ENCODE data around the gene KLF16. TPM values are rescaled to one million over a fixed set of nuclear protein-coding genes. Genes with fewer than 3 reads are reported as not detected.

The KLF16 gene
- total and polyA plus RNA-seq, 5 donors, result 4.5 to 11.1 (median 7.1) TPM

DNA sequence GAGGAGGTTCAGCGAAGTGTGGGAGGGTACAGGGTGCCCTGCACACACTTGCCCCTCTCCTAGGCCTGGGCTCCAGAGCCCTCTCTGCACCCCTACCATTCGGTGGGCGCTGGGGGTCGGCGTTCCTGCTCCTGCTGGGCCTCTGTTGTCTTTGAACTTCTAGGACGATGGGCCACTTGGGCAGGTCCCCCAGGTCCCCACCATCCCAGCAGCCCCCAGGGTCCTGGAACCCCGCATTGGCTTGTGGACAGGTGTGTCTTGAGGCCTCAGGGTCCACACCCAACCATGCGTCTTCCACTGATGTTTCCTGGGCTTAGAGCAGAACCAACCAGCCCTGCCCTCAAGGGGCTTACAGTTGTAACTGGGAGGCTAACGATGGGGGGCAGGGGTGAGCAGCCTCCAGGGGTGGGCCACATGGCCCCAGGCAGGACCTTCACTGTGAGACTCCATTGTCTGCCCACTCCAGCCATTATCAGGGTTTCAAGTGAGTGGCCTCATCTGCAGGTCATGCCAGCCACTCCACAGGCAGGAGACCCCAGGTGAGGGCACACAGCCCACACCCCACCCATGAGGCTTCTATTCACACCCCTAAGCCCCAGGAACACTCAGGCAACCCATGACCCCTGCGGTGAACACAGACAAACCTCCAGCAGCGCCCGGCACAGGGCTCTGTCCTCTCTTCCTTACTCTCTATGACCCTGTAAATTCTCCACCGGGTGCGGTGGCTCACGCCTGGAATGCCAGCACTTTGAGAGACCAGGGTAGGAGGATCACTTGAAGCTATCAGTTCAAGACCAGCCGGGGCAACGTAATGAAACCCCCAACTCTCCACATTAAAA is 2.0 kb upstream of the KLF16 start:
- no peak for ATAC-seq
- DNase-seq, result peak in 1 of 3 donors; percentile 67
- H3K4me1 ChIP-seq (ENCODE audit: control insufficient read depth, insufficient read depth, low read length), result peaks cover 7% of the 10 kb centered on the region
- no peak overlapping the region for H3K27ac ChIP-seq (ENCODE audit: low read length)
- 84% methylated on average over 17 of the region's 17 CpGs for WGBS
- no peak overlapping the region for H3K4me3 ChIP-seq (ENCODE audit: low read length)
- no peaks in the 10 kb centered on the region for H3K27me3 ChIP-seq (ENCODE audit: control insufficient read depth, insufficient read depth)
- intact Hi-C loops (cut with DNase I), result loop anchor here in 1 of 4 donors (10.0 kb wide), 1 partner anchor 209 kb away; no protein-coding TSS in a partner anchor
- no peaks in the 10 kb centered on the region for H3K9me3 ChIP-seq (ENCODE audit: control insufficient read depth, low read length)

DNA sequence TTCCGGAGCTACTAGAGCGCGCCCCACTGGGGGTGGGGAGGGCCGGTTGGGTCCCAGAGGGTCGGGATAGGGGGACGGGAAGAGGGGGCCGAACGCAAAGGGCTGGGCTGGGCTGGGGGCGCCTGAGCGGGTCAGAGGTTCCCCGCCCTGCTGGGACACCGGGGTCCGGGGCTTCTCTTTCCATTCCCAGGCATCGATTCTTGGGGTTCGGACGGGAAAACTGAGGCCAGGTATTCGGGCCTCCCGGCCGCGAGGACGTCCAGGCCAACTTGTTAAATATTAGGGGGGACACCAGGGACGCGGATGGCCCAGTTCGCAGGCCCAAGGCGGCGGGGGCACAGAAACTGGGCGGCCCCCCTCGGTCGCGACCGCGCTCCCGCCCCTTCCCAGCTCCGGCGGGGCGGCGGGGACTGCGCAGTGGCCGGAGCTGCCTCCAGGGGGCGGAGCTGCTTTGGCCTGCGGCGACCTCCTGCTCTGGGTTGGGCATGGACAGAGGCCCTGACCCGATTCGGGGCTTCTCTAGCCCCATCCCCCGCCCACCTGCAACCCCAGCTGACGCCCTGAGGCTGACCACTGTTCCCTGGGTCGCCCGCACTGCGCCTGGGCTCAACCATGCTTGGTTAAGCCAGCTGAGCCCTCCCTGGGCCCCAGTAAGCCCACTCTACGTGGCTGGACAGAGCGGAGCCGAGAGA is 1.2 kb upstream of the KLF16 start:
- DNase-seq (peak; percentile 83 to 93 (median 90)), ATAC-seq (peak; percentile 71 to 78)
- WGBS, result 8% methylated on average over 52 of the region's 52 CpGs
- Histone ChIP-seq H3K4me3 (ENCODE audit: low read length) (peak overlapping the region; percentile 95), H3K9me3 (ENCODE audit: control insufficient read depth, low read length) (no peaks in the 10 kb centered on the region), H3K27ac (ENCODE audit: low read length) (peak overlapping the region; percentile 49), H3K4me1 (ENCODE audit: control insufficient read depth, insufficient read depth, low read length) (peaks cover 11% of the 10 kb centered on the region), H3K27me3 (ENCODE audit: control insufficient read depth, insufficient read depth) (no peaks in the 10 kb centered on the region)
- intact Hi-C loops (cut with DNase I), result loop anchor here in 1 of 4 donors (10.0 kb wide), 1 partner anchor 210 kb away; no protein-coding TSS in a partner anchor

DNA sequence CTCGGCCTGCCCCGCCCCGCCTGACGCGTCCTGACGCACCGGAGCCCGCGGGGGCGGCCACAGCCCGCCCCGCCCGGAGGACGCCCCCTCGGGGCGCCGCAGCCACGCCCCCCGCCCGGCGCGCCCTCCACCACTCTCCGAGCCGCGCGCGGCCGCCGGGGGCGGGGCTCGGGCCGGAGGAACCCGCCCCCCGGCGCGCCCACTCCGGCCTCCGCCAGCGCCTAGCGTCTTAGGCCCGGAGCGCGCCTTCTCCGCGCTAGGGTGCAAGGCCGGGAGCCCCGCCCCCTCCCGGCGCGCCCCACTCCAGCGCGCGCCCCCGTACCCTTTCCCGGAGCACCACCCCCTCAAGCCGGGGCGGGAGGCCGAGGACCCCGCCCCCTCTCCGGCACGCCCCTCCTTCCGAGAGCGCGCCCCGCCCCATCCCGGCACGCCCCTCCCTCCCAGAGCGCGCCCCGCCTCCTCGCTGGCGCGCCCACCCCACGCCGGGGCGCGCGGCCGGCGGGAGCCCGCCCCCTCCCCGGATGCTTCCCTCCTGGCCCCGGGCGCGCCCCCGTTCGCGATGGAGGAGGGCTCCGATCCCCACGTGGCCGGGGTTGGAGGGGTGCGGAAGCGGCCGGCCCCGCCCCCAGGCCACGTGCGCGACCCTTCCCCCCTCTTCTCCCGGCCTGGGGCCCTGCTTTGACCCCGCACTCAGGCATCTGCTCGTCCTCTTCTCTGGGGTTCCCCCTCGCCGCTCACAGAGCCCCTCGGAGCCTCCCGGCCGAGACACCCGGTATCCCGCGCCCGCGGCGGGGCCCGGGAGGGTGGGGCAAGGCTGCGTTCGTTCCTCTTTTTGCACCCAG is 480 bp upstream of the KLF16 start:
- no peaks in the 10 kb centered on the region for H3K9me3 ChIP-seq (ENCODE audit: control insufficient read depth, low read length)
- H3K4me1 ChIP-seq (ENCODE audit: control insufficient read depth, insufficient read depth, low read length), result peaks cover 11% of the 10 kb centered on the region
- intact Hi-C loops (cut with DNase I), result loop anchor here in 1 of 4 donors (10.0 kb wide), 1 partner anchor 211 kb away; no protein-coding TSS in a partner anchor
- DNase-seq, result peak; percentile 95 to 97 (median 96)
- no peaks in the 10 kb centered on the region for H3K27me3 ChIP-seq (ENCODE audit: control insufficient read depth, insufficient read depth)
- peak overlapping the region; percentile 95 for H3K4me3 ChIP-seq (ENCODE audit: low read length)
- peak overlapping the region; percentile 49 for H3K27ac ChIP-seq (ENCODE audit: low read length)
- ATAC-seq, result peak; percentile 86
- under 1% methylated on average over 100 of the region's 115 CpGs for WGBS

DNA sequence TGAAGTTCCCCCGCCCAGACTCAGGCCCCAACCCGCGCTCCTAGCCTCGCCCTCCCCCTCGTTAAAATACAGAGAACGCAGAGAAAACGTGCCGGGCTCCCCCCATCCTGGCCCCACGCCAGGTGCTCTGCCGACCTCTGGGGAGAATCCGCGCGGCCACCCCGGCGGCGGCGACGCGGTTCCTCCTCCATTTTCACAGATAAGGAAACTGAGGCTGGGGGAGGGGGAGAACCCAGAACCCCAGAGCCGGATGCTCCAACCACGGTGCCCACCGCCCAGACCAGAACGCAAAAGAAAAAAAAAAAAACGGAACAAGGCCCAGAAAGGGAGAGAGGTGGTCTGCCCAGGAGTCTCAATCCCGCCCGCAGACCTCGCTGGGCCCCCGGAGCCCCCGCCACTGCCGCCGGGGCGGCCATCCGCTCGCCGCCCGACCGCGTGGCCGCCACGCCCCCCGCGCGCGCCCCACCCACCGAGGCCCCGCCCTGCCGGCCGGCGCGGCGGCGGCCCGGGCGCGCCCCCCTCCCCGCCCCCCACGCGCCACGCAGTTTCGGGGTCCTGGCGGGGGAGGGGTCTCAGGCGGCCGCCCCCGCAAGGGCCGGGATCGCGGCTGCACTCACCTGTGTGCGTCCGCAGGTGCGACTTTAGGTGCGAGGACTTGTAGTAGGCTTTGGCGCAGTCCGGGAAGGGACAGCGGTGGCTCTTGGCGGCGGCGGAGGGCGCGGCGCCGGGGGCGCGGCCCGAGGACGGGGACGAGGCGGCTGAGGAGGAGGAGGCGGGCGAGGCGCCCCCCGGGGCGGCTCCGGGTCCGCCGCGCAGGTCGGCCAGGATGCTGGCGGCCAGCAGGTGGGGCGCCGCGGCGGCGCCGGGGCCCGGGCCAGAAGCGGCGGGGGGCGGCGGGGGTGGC is 703 bp downstream of the KLF16 start:
- peak overlapping the region; percentile 95 for H3K4me3 ChIP-seq (ENCODE audit: low read length)
- WGBS, result under 1% methylated on average over 109 of the region's 109 CpGs
- no peaks in the 10 kb centered on the region for H3K27me3 ChIP-seq (ENCODE audit: control insufficient read depth, insufficient read depth)
- intact Hi-C loops (cut with DNase I), result loop anchor here in 1 of 4 donors (10.0 kb wide), 1 partner anchor 212 kb away; no protein-coding TSS in a partner anchor
- H3K9me3 ChIP-seq (ENCODE audit: control insufficient read depth, low read length), result no peaks in the 10 kb centered on the region
- DNase-seq, result peak in 2 of 3 donors; percentile 80 to 85
- no peak for ATAC-seq
- peak overlapping the region; percentile 61 for H3K27ac ChIP-seq (ENCODE audit: low read length)
- H3K4me1 ChIP-seq (ENCODE audit: control insufficient read depth, insufficient read depth, low read length), result peaks cover 11% of the 10 kb centered on the region

DNA sequence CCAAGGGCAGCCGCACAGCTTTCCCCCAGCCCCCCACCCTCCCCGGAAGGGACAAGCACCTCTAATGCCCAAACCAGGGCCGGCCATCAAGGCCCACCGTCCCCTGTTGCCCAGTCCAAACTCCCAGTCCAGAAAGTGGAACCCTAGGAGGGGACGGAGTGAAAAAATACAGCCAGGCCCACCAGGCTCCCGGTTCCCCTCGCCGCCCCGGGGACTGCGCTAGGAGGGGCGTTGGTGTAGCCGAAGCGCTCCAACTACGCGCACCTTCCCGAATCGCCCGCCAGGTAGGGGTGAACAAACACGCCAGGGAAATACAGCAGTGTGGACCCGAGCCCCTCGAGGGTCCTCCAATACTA is 1.3 kb downstream of the KLF16 start:
- H3K4me1 ChIP-seq (ENCODE audit: control insufficient read depth, insufficient read depth, low read length), result peaks cover 11% of the 10 kb centered on the region
- no peak for DNase-seq
- ATAC-seq, result no peak
- intact Hi-C loops (cut with DNase I), result loop anchor here in 1 of 4 donors (10.0 kb wide), 1 partner anchor 213 kb away; no protein-coding TSS in a partner anchor
- H3K9me3 ChIP-seq (ENCODE audit: control insufficient read depth, low read length), result no peaks in the 10 kb centered on the region
- peak overlapping the region; percentile 95 for H3K4me3 ChIP-seq (ENCODE audit: low read length)
- no peaks in the 10 kb centered on the region for H3K27me3 ChIP-seq (ENCODE audit: control insufficient read depth, insufficient read depth)
- WGBS, result 10% methylated on average over 21 of the region's 21 CpGs
- no peak overlapping the region for H3K27ac ChIP-seq (ENCODE audit: low read length)

DNA sequence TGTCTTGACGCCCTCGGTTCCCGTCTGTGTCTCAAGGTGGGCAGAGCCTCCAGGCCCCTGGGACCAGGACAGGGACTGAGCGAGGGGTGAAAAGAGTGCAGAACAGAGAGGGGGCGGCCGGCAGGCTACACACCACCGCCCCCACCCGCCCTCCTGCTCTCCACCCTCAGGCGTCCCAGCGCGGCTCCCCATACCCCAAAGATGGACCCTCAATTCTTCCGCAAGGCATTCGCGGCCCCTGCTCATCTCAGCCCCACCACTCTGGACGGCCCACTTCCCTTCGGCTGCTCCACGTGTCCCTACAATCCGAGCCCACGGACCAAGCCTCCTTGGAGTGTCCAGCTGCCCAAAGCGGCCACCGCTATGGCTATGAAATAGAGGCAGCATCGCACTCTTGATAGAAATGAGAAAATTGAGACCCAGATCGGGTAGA is 1.8 kb downstream of the KLF16 start:
- ATAC-seq (no peak), DNase-seq (peak in 2 of 3 donors; percentile 55 to 67)
- H3K27ac ChIP-seq (ENCODE audit: low read length), result no peak overlapping the region
- H3K4me3 ChIP-seq (ENCODE audit: low read length), result peak overlapping the region; percentile 95
- WGBS, result 37% methylated on average over 23 of the region's 23 CpGs
- intact Hi-C loops (cut with DNase I), result loop anchor here in 1 of 4 donors (10.0 kb wide), 1 partner anchor 213 kb away; no protein-coding TSS in a partner anchor
- no peaks in the 10 kb centered on the region for H3K9me3 ChIP-seq (ENCODE audit: control insufficient read depth, low read length)
- no peaks in the 10 kb centered on the region for H3K27me3 ChIP-seq (ENCODE audit: control insufficient read depth, insufficient read depth)
- peaks cover 11% of the 10 kb centered on the region for H3K4me1 ChIP-seq (ENCODE audit: control insufficient read depth, insufficient read depth, low read length)

DNA sequence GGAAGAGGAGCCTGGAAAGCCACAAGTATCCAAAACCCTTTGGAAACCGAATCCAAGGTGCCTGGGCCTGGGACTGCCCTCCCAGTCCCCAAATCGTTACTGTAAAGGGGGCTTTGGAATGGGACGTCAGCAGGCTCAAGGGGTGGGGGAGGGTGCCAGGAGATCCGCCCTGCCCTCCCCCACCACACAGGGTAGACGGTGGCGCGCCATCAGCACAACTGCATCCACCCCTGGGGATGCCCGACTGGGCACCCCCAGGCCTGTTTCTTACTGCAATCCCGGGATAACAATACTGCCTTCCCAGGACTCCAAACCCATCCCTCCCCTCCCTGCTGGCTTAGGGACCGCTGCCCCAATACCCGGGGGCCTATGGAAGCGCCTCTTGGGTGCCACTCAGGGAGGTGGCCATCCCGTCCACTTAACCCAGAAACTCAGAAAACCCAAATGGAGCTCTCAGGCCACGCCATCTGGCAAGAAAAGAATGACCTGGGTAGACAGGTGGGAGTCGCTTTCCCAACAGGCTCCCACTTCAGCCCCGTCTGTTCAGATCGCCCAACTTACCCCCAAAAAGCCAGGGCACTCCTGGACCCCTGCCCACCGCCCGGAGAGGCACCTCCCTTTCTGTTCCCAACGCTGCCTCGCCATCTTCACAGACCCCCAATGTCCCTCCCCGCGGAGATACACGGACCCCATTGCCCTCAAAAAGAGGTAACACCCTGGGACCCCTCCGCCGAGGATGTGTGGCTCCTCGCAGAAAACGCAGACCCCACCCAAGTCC is 2.4 kb downstream of the KLF16 start:
- Histone ChIP-seq H3K27me3 (ENCODE audit: control insufficient read depth, insufficient read depth) (no peaks in the 10 kb centered on the region), H3K9me3 (ENCODE audit: control insufficient read depth, low read length) (no peaks in the 10 kb centered on the region), H3K4me1 (ENCODE audit: control insufficient read depth, insufficient read depth, low read length) (peaks cover 11% of the 10 kb centered on the region), H3K27ac (ENCODE audit: low read length) (no peak overlapping the region), H3K4me3 (ENCODE audit: low read length) (no peak overlapping the region)
- DNase-seq (peak in 2 of 3 donors; percentile 32 to 64), ATAC-seq (no peak)
- WGBS, result 61% methylated on average over 28 of the region's 28 CpGs
- intact Hi-C loops (cut with DNase I), result loop anchor here in 1 of 4 donors (10.0 kb wide), 1 partner anchor 214 kb away; no protein-coding TSS in a partner anchor

DNA sequence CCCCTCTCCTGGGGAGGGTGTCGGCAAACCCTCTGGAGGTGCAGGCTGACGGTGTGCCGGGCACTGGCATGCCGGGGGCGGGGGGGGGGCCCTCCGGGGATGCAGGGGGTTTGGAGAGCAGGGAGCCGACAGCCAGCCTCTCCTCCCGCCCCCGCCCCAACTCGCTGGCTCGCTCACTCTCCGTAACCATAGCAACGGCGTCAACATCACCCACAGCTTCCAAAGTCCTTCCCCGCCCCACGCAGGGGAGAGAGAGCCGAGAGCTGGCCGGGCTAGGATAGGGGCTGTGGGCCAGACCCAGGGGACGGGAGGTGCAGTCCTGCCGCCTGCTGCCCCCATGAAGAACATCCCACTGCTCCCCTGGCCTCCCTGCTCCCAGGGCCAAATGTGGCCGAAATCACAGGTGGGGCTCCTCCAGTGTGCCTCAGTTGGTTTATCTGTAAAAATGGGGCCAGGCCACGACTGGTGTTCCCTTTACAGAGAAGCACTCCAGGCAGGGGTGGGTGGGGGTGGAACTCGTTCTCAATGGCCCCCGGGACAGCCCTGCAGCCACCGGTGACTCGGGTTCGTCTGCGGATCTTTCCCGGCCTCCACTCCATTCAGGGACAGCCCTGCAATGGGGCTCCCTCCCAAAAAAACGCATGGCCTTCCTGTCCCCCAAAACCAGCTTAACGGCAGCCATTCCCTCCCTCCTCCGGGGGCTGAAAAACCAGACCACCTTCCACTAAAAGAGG is 3.2 kb downstream of the KLF16 start:
- ATAC-seq (no peak), DNase-seq (peak; percentile 77 to 89 (median 86))
- Histone ChIP-seq H3K27me3 (ENCODE audit: control insufficient read depth, insufficient read depth) (no peaks in the 10 kb centered on the region), H3K9me3 (ENCODE audit: control insufficient read depth, low read length) (no peaks in the 10 kb centered on the region), H3K4me3 (ENCODE audit: low read length) (no peak overlapping the region), H3K4me1 (ENCODE audit: control insufficient read depth, insufficient read depth, low read length) (peaks cover 11% of the 10 kb centered on the region), H3K27ac (ENCODE audit: low read length) (no peak overlapping the region)
- intact Hi-C loops (cut with DNase I), result loop anchor here in 1 of 4 donors (10.0 kb wide), 1 partner anchor 215 kb away; no protein-coding TSS in a partner anchor
- 23% methylated on average over 32 of the region's 32 CpGs for WGBS
